A673 (cell line): ENCODE data around the gene OCLN. TPM values are rescaled to one million over a fixed set of nuclear protein-coding genes. Genes with fewer than 3 reads are reported as not detected.

Experiments used
- BruUV-seq: library from RNA; stranded (reverse); fragments of 400-500 nt; replicated peaks from 2 replicates; lab custom pipeline; 2021; lab: Mats Ljungman, UMichigan
- CTCF ChIA-PET: fragments of 300-600 bp; sonication (Branson Sonifier 250); formaldehyde crosslinking; loops from one replicate; lab custom pipeline; 2022; ENCODE audit warnings: antibody characterized with exemption; lab: Charles Lee
- POLR2A ChIA-PET: fragments of 300-600 bp; sonication (Branson Sonifier 250); formaldehyde crosslinking; loops from one replicate; lab custom pipeline; 2022; ENCODE audit warnings: antibody characterized with exemption; ENCODE audit not compliant: low non-redundant PET; lab: Charles Lee
- DNase-seq: peaks from one replicate; pipeline ENCODE4 v3.0.0-alpha.2; 2015; ENCODE audit warnings: low spot score
- H3K27ac ChIP-seq: fragments of 200-600 bp; sonication (generic); 2 replicates; pipeline ENCODE4 v1.5.1; 2016; ENCODE audit warnings: mixed run types, low read depth, mild to moderate bottlenecking, mixed read lengths, antibody characterized with exemption, low read length; ENCODE audit not compliant: poor library complexity, severe bottlenecking
- H3K27me3 ChIP-seq: fragments of 200-600 bp; sonication (generic); replicated peaks from 2 replicates; pipeline ENCODE4 v1.6.1; 2017; ENCODE audit warnings: mixed run types, low read depth, mild to moderate bottlenecking, mixed read lengths, antibody characterized with exemption, low read length; ENCODE audit not compliant: insufficient read depth, poor library complexity
- H3K36me3 ChIP-seq: fragments of 200-600 bp; sonication (generic); 2 replicates; pipeline ENCODE4 v1.6.1; 2016; ENCODE audit warnings: mixed run types, mild to moderate bottlenecking, mixed read lengths, antibody characterized with exemption, low read length; ENCODE audit not compliant: insufficient read depth, poor library complexity, severe bottlenecking
- H3K4me1 ChIP-seq: fragments of 200-600 bp; sonication (generic); 2 replicates; pipeline ENCODE4 v1.6.1; 2017; ENCODE audit warnings: mixed run types, mild to moderate bottlenecking, mixed read lengths, antibody characterized with exemption, low read length; ENCODE audit not compliant: insufficient read depth, poor library complexity, severe bottlenecking
- H3K4me3 ChIP-seq: fragments of 200-600 bp; sonication (generic); 2 replicates; pipeline ENCODE4 v1.5.1; 2016; ENCODE audit warnings: low read depth, mixed run types, mild to moderate bottlenecking, mixed read lengths, low read length; ENCODE audit not compliant: poor library complexity, severe bottlenecking
- H3K9me3 ChIP-seq: fragments of 200-600 bp; sonication (generic); 2 replicates; pipeline ENCODE4 v1.6.1; 2016; ENCODE audit warnings: mixed run types, low read depth, mild to moderate bottlenecking, mixed read lengths, antibody characterized with exemption, low read length; ENCODE audit not compliant: poor library complexity, severe bottlenecking
- CTCF ChIP-seq: fragments of 300-800, 200-600 bp; sonication (generic); conservative IDR thresholded peaks from 2 replicates; pipeline ENCODE4 v1.5.1; 2017; ENCODE audit warnings: low read depth, mild to moderate bottlenecking, antibody characterized with exemption, low read length, moderate library complexity, mixed read lengths
- EZH2 ChIP-seq: fragments of 200-600 bp; sonication (generic); IDR thresholded peaks from 2 replicates; pipeline ENCODE4 v1.6.1; 2017; ENCODE audit warnings: borderline replicate concordance, low read depth, mild to moderate bottlenecking, mixed read lengths, antibody characterized with exemption, low read length; ENCODE audit not compliant: poor library complexity, severe bottlenecking
- intact Hi-C: fragments of 100-400 bp; cut with micrococcal nuclease; formaldehyde crosslinking; loops from one replicate; pipeline ENCODE4 v1.10.0; 2022; ENCODE audit not compliant: unreplicated experiment
- total RNA-seq: library from RNA; stranded (reverse); gene quantifications from 2 replicates; pipeline ENCODE4 v1.2.3, GENCODE V29; 2021

Gene OCLN
- total RNA-seq, 1 experiment from 2014 or later, result 14.1 TPM

- Histone ChIP-seq H3K4me1 (no peaks in the 10 kb centered on the region), H3K9me3 (no peaks in the 10 kb centered on the region), H3K4me3 (no peak overlapping the region), H3K36me3 (no peaks in the 10 kb centered on the region), H3K27me3 (no peaks in the 10 kb centered on the region), H3K27ac (no peak overlapping the region)
- intact Hi-C loops, result no loop called here
- ChIA-PET POLR2A (no interaction called here), CTCF (no interaction called here)
- no TSS peak for BruUV-seq
- no peak for TF ChIP-seq CTCF
- no peak for TF ChIP-seq EZH2
- DNase-seq, result no peak
Observed at GRCh38 chr5:69525490-69525889, 32.9 kb downstream of the OCLN start.

- POLR2A ChIA-PET, result no interaction called here
- H3K27ac ChIP-seq, result no peak overlapping the region
- H3K9me3 ChIP-seq, result no peaks in the 10 kb centered on the region
- no peak for DNase-seq
- TF ChIP-seq EZH2, result no peak
- no peak for TF ChIP-seq CTCF
- CTCF ChIA-PET, result no interaction called here
- no peaks in the 10 kb centered on the region for H3K27me3 ChIP-seq
- intact Hi-C loops, result no loop called here
- no peaks in the 10 kb centered on the region for H3K36me3 ChIP-seq
- H3K4me1 ChIP-seq, result no peaks in the 10 kb centered on the region
- H3K4me3 ChIP-seq, result no peak overlapping the region
- BruUV-seq, result no TSS peak
Observed at GRCh38 chr5:69526660-69527059, 34.1 kb downstream of the OCLN start.

- CTCF ChIA-PET, result no interaction called here
- intact Hi-C loops, result no loop called here
- POLR2A ChIA-PET, result no interaction called here
- Histone ChIP-seq H3K27me3 (no peaks in the 10 kb centered on the region), H3K9me3 (no peaks in the 10 kb centered on the region), H3K36me3 (no peaks in the 10 kb centered on the region), H3K4me1 (no peaks in the 10 kb centered on the region), H3K4me3 (no peak overlapping the region), H3K27ac (no peak overlapping the region)
- no peak for DNase-seq
- BruUV-seq, result no TSS peak
- TF ChIP-seq EZH2 (no peak), CTCF (no peak)
Observed at GRCh38 chr5:69527128-69527770, 34.7 kb downstream of the OCLN start.
